EL (cell line): ENCODE results near the gene ODAD3.

ENCODE experiments used
- DNase-seq: peaks from one replicate; pipeline ENCODE4 v3.0.0-alpha.2; 2016

The ODAD3 gene

GRCh38 chr19:11373885-11374432 lies 61.0 kb downstream of the ODAD3 start:
- no peak for DNase-seq

- no peak for DNase-seq
Observed at GRCh38 chr19:11373166-11373884, 61.6 kb downstream of the ODAD3 start.

- no peak for DNase-seq
Observed at GRCh38 chr19:11370744-11371143, 64.2 kb downstream of the ODAD3 start.
